Fibroblast of lung (primary cell): ENCODE data around the gene L3MBTL4.

Source experiments
- EZH2 ChIP-seq: IDR thresholded peaks from 2 replicates; pipeline ENCODE4 v1.5.1; 2012; ENCODE audit warnings: low read length, control low read depth, mild to moderate bottlenecking; ENCODE audit errors: missing control alignments
- TF ChIP-seq, protein P1 (sequence below), 2 donors: IDR thresholded peaks in 1 of 2; conservative IDR thresholded peaks in 1 of 2; 1 replicate in 1 of 2; 2 replicates in 1 of 2; pipeline ENCODE4 v1.5.1; 2011 to 2012; ENCODE audit warnings: low read length in 2 of 2, control low read depth in 1 of 2, inconsistent platforms in 1 of 2, low read depth in 1 of 2, mild to moderate bottlenecking in 1 of 2

DNA sequence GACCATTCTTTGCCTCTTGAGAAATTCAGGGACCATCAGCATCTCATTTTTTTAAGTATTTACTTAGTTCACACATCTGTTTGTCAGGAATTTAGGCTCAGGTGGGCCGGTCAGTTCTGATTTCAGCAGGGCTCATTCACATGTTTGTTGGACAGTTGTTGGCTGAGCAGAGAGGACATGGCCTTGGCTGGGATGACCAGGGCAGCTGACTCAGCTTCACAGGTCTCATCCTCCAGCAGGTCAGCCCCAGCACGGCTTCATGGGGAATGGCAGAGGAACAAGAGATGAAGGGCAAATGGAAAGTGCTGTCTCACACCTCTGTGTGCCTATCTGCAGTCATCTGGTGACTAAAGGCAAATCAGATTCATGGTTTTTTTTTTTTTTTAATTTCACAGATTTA is 383.3 kb downstream of the L3MBTL4 start:
- TF ChIP-seq, protein P1, sequence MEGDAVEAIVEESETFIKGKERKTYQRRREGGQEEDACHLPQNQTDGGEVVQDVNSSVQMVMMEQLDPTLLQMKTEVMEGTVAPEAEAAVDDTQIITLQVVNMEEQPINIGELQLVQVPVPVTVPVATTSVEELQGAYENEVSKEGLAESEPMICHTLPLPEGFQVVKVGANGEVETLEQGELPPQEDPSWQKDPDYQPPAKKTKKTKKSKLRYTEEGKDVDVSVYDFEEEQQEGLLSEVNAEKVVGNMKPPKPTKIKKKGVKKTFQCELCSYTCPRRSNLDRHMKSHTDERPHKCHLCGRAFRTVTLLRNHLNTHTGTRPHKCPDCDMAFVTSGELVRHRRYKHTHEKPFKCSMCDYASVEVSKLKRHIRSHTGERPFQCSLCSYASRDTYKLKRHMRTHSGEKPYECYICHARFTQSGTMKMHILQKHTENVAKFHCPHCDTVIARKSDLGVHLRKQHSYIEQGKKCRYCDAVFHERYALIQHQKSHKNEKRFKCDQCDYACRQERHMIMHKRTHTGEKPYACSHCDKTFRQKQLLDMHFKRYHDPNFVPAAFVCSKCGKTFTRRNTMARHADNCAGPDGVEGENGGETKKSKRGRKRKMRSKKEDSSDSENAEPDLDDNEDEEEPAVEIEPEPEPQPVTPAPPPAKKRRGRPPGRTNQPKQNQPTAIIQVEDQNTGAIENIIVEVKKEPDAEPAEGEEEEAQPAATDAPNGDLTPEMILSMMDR (conservative IDR thresholded peaks at IDR 0.05 in 1 of 2, IDR thresholded peaks at IDR 0.05 in 1 of 2; ENCODE audit: low read depth in 1 of 2, low read length in 2 of 2) = no peak
- TF ChIP-seq EZH2 = no peak
